GM23338 (cell line): Measurements from ENCODE around the gene KLRF2.

Source experiments
- CTCF ChIP-seq, 2 experiments: fragments of 200-600 bp in 1 of 2; sonication (generic) in 1 of 2; conservative IDR thresholded peaks; 2 replicates each; pipeline versions ENCODE4 v1.5.1 to v1.6.1; 2016 to 2017; ENCODE audit warnings: antibody characterized with exemption in 2 of 2, low read depth in 2 of 2, mild to moderate bottlenecking in 2 of 2, moderate library complexity in 1 of 2
- EZH2 ChIP-seq: fragments of 200-600 bp; sonication (generic); IDR thresholded peaks from one replicate; pipeline ENCODE4 v1.8.0; 2017; ENCODE audit warnings: antibody characterized with exemption, mild to moderate bottlenecking, low read depth; ENCODE audit not compliant: unreplicated experiment
- EZH2phosphoT487 ChIP-seq: fragments of 200-600 bp; sonication (generic); IDR thresholded peaks from one replicate; pipeline ENCODE4 v1.8.1; 2018; ENCODE audit warnings: antibody characterized with exemption; ENCODE audit not compliant: unreplicated experiment
- POLR2AphosphoS5 ChIP-seq: IDR thresholded peaks from 2 replicates; pipeline ENCODE4 v1.6.1; 2016; ENCODE audit warnings: antibody characterized with exemption, low read depth

GRCh38 chr12:9866860-9867269, 14.4 kb upstream of the KLRF2 start:
- no peak for TF ChIP-seq POLR2AphosphoS5
- TF ChIP-seq EZH2phosphoT487, result no peak
- TF ChIP-seq CTCF (conservative IDR thresholded peaks at IDR 0.05; ENCODE audit: low read depth in 2 of 2), result no peak
- no peak for TF ChIP-seq EZH2
